ENCODE data around the gene IQCH. TPM values are rescaled to one million over a fixed set of nuclear protein-coding genes. Genes with fewer than 3 reads are reported as not detected.

Gene IQCH
- total and polyA plus RNA-seq, 2 donors from 2014 or later = 3.2 to 7.7 TPM

- Histone ChIP-seq H3K4me3 (ENCODE audit: low read length in 3 of 3) (no peak overlapping the region), H3K36me3 (ENCODE audit: control insufficient read depth in 2 of 3, insufficient read depth in 3 of 3, low read length in 3 of 3) (peaks cover 0 to 5% (median 0%) of the 10 kb centered on the region in 3 donors), H3K4me1 (ENCODE audit: control insufficient read depth in 2 of 3, insufficient read depth in 2 of 3, low read depth in 1 of 3, low read length in 3 of 3) (no peaks in the 10 kb centered on the region), H3K27ac (ENCODE audit: low read depth in 2 of 2, low read length in 2 of 2) (no peak overlapping the region), H3K27me3 (ENCODE audit: control insufficient read depth, insufficient read depth, low read length) (no peaks in the 10 kb centered on the region), H3K9me3 (ENCODE audit: control insufficient read depth in 2 of 3, insufficient read depth in 1 of 3, low read length in 3 of 3) (no peaks in the 10 kb centered on the region), H3K9ac (ENCODE audit: low read length in 3 of 3) (no peak overlapping the region)
- DNase-seq (no peak), FAIRE-seq (no peak)
- no peak for TF ChIP-seq CTCF (IDR thresholded peaks at IDR 0.05; ENCODE audit: borderline replicate concordance, extremely low read depth, insufficient read depth)
- intact Hi-C loops (cut with DNase I) = no loop called here
Measured at GRCh38 chr15:67416891-67417290, 162.3 kb downstream of the IQCH start.

- peaks cover 0 to 5% (median 0%) of the 10 kb centered on the region in 3 donors for H3K36me3 ChIP-seq (ENCODE audit: control insufficient read depth in 2 of 3, insufficient read depth in 3 of 3, low read length in 3 of 3)
- no peak overlapping the region for H3K9ac ChIP-seq (ENCODE audit: low read length in 3 of 3)
- DNase-seq (no peak), FAIRE-seq (no peak)
- no peaks in the 10 kb centered on the region for H3K27me3 ChIP-seq (ENCODE audit: control insufficient read depth, insufficient read depth, low read length)
- no peak for TF ChIP-seq CTCF (IDR thresholded peaks at IDR 0.05; ENCODE audit: borderline replicate concordance, extremely low read depth, insufficient read depth)
- H3K9me3 ChIP-seq (ENCODE audit: control insufficient read depth in 2 of 3, insufficient read depth in 1 of 3, low read length in 3 of 3) = no peaks in the 10 kb centered on the region
- intact Hi-C loops (cut with DNase I) = no loop called here
- no peaks in the 10 kb centered on the region for H3K4me1 ChIP-seq (ENCODE audit: control insufficient read depth in 2 of 3, insufficient read depth in 2 of 3, low read depth in 1 of 3, low read length in 3 of 3)
- no peak overlapping the region for H3K4me3 ChIP-seq (ENCODE audit: low read length in 3 of 3)
- H3K27ac ChIP-seq (ENCODE audit: low read depth in 2 of 2, low read length in 2 of 2) = no peak overlapping the region
Measured at GRCh38 chr15:67419705-67420104, 165.1 kb downstream of the IQCH start.

GRCh38 chr15:67420137-67420536 is 165.6 kb downstream of the IQCH start:
- Histone ChIP-seq H3K9ac (ENCODE audit: low read length in 3 of 3) (no peak overlapping the region), H3K27me3 (ENCODE audit: control insufficient read depth, insufficient read depth, low read length) (no peaks in the 10 kb centered on the region), H3K36me3 (ENCODE audit: control insufficient read depth in 2 of 3, insufficient read depth in 3 of 3, low read length in 3 of 3) (peaks cover 0 to 5% (median 0%) of the 10 kb centered on the region in 3 donors), H3K27ac (ENCODE audit: low read depth in 2 of 2, low read length in 2 of 2) (no peak overlapping the region), H3K9me3 (ENCODE audit: control insufficient read depth in 2 of 3, insufficient read depth in 1 of 3, low read length in 3 of 3) (no peaks in the 10 kb centered on the region), H3K4me3 (ENCODE audit: low read length in 3 of 3) (no peak overlapping the region), H3K4me1 (ENCODE audit: control insufficient read depth in 2 of 3, insufficient read depth in 2 of 3, low read depth in 1 of 3, low read length in 3 of 3) (no peaks in the 10 kb centered on the region)
- TF ChIP-seq CTCF (IDR thresholded peaks at IDR 0.05; ENCODE audit: borderline replicate concordance, extremely low read depth, insufficient read depth) = no peak
- intact Hi-C loops (cut with DNase I) = no loop called here
- DNase-seq = no peak
- no peak for FAIRE-seq

GRCh38 chr15:67421105-67421504 is 166.5 kb downstream of the IQCH start:
- Histone ChIP-seq H3K9me3 (ENCODE audit: control insufficient read depth in 2 of 3, insufficient read depth in 1 of 3, low read length in 3 of 3) (no peaks in the 10 kb centered on the region), H3K9ac (ENCODE audit: low read length in 3 of 3) (no peak overlapping the region), H3K4me3 (ENCODE audit: low read length in 3 of 3) (no peak overlapping the region), H3K27me3 (ENCODE audit: control insufficient read depth, insufficient read depth, low read length) (no peaks in the 10 kb centered on the region), H3K27ac (ENCODE audit: low read depth in 2 of 2, low read length in 2 of 2) (no peak overlapping the region), H3K36me3 (ENCODE audit: control insufficient read depth in 2 of 3, insufficient read depth in 3 of 3, low read length in 3 of 3) (peaks cover 0 to 5% (median 0%) of the 10 kb centered on the region in 3 donors), H3K4me1 (ENCODE audit: control insufficient read depth in 2 of 3, insufficient read depth in 2 of 3, low read depth in 1 of 3, low read length in 3 of 3) (no peaks in the 10 kb centered on the region)
- FAIRE-seq (no peak), DNase-seq (no peak)
- no peak for TF ChIP-seq CTCF (IDR thresholded peaks at IDR 0.05; ENCODE audit: borderline replicate concordance, extremely low read depth, insufficient read depth)
- intact Hi-C loops (cut with DNase I) = no loop called here
